Right atrium auricular region (tissue), 2 donors: ENCODE results near the gene SLC38A2. TPM values are rescaled to one million over a fixed set of nuclear protein-coding genes. Genes with fewer than 3 reads are reported as not detected.

Experiments used
- DNase-seq: peaks from one replicate; pipeline ENCODE4 v3.0.0-alpha.2; 2019; ENCODE audit warnings: low spot score
- H3K27ac ChIP-seq, 2 donors: fragments of 200-600 bp; sonication (generic); 1 replicate in 1 of 2; 2 replicates in 1 of 2; pipeline ENCODE4 v1.5.1; 2016 to 2019
- H3K27me3 ChIP-seq, 2 donors: fragments of 200-600 bp; sonication (generic); one replicate each; pipeline versions ENCODE4 v1.5.1 to v1.6.0; 2017 to 2019
- H3K36me3 ChIP-seq: fragments of 200-600 bp; sonication (generic); one replicate; pipeline ENCODE4 v1.5.1; 2016
- H3K4me1 ChIP-seq, 2 donors: fragments of 200-600 bp; sonication (generic); one replicate each; pipeline versions ENCODE4 v1.5.1 to v1.6.0; 2017 to 2019
- H3K4me3 ChIP-seq, 2 donors: fragments of 200-600 bp; sonication (generic); 1 replicate in 1 of 2; 2 replicates in 1 of 2; pipeline ENCODE4 v1.5.1; 2017 to 2019; ENCODE audit warnings: mild to moderate bottlenecking in 1 of 2, moderate library complexity in 1 of 2
- H3K9me3 ChIP-seq, 2 donors: fragments of 200-600 bp; sonication (generic); one replicate each; pipeline ENCODE4 v1.5.1; 2019
- total RNA-seq, 2 donors: library from RNA; depleted of rRNA; stranded (reverse); fragments of >200 nt; gene quantifications; one replicate each; pipeline ENCODE4 v1.1.0, GENCODE V29; 2016
- TF ChIP-seq, protein P1 (sequence below), 2 donors: fragments of 200-600 bp; sonication (generic); IDR thresholded peaks; one replicate each; pipeline ENCODE4 v1.5.1; 2019; ENCODE audit warnings: antibody characterized with exemption in 2 of 2

The SLC38A2 gene
- total RNA-seq, 2 donors from 2014 or later = 192 to 204 TPM

GRCh38 chr12:46362895-46363581 is 9.5 kb downstream of the SLC38A2 start:
- no peak overlapping the region for H3K4me3 ChIP-seq

GRCh38 chr12:46361667-46362034 is 10.9 kb downstream of the SLC38A2 start:
- Histone ChIP-seq H3K4me1 (peaks cover 0 to 58% of the 10 kb centered on the region in 2 donors), H3K27ac (no peak overlapping the region), H3K9me3 (no peaks in the 10 kb centered on the region), H3K27me3 (no peaks in the 10 kb centered on the region), H3K36me3 (peaks cover 85% of the 10 kb centered on the region), H3K4me3 (no peak overlapping the region)
- DNase-seq = no peak
- TF ChIP-seq, protein P1, sequence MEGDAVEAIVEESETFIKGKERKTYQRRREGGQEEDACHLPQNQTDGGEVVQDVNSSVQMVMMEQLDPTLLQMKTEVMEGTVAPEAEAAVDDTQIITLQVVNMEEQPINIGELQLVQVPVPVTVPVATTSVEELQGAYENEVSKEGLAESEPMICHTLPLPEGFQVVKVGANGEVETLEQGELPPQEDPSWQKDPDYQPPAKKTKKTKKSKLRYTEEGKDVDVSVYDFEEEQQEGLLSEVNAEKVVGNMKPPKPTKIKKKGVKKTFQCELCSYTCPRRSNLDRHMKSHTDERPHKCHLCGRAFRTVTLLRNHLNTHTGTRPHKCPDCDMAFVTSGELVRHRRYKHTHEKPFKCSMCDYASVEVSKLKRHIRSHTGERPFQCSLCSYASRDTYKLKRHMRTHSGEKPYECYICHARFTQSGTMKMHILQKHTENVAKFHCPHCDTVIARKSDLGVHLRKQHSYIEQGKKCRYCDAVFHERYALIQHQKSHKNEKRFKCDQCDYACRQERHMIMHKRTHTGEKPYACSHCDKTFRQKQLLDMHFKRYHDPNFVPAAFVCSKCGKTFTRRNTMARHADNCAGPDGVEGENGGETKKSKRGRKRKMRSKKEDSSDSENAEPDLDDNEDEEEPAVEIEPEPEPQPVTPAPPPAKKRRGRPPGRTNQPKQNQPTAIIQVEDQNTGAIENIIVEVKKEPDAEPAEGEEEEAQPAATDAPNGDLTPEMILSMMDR (IDR thresholded peaks at IDR 0.05) = no peak

More at GRCh38 chr12:46362895-46363581, 9.5 kb downstream of the SLC38A2 start:
- peak overlapping the region in 1 of 2 donors; percentile 18 for H3K27ac ChIP-seq
- H3K27me3 ChIP-seq = no peaks in the 10 kb centered on the region
- DNase-seq = no peak
- H3K36me3 ChIP-seq = peaks cover 99% of the 10 kb centered on the region
- TF ChIP-seq, protein P1 (IDR thresholded peaks at IDR 0.05) = no peak
- H3K9me3 ChIP-seq = no peaks in the 10 kb centered on the region
- H3K4me1 ChIP-seq = peaks cover 0 to 72% of the 10 kb centered on the region in 2 donors

GRCh38 chr12:46360908-46361666 is 11.5 kb downstream of the SLC38A2 start:
- no peak for DNase-seq
- Histone ChIP-seq H3K27me3 (no peaks in the 10 kb centered on the region), H3K27ac (no peak overlapping the region), H3K4me3 (no peak overlapping the region), H3K36me3 (peaks cover 79% of the 10 kb centered on the region), H3K9me3 (no peaks in the 10 kb centered on the region), H3K4me1 (peaks cover 0 to 52% of the 10 kb centered on the region in 2 donors)
- TF ChIP-seq, protein P1 (IDR thresholded peaks at IDR 0.05) = no peak

GRCh38 chr12:46360370-46360769 is 12.2 kb downstream of the SLC38A2 start:
- Histone ChIP-seq H3K27me3 (no peaks in the 10 kb centered on the region), H3K4me1 (peaks cover 0 to 45% of the 10 kb centered on the region in 2 donors), H3K27ac (no peak overlapping the region)

GRCh38 chr12:46359667-46360280 is 12.8 kb downstream of the SLC38A2 start:
- H3K27ac ChIP-seq = no peak overlapping the region
- DNase-seq = no peak

More at GRCh38 chr12:46360370-46360769, 12.2 kb downstream of the SLC38A2 start:
- H3K9me3 ChIP-seq = no peaks in the 10 kb centered on the region
- no peak overlapping the region for H3K4me3 ChIP-seq
- peaks cover 72% of the 10 kb centered on the region for H3K36me3 ChIP-seq
- no peak for DNase-seq
- TF ChIP-seq, protein P1 (IDR thresholded peaks at IDR 0.05) = no peak

More at GRCh38 chr12:46359667-46360280, 12.8 kb downstream of the SLC38A2 start:
- no peaks in the 10 kb centered on the region for H3K9me3 ChIP-seq
- H3K4me3 ChIP-seq = no peak overlapping the region
- H3K27me3 ChIP-seq = no peaks in the 10 kb centered on the region
- H3K4me1 ChIP-seq = peaks cover 0 to 39% of the 10 kb centered on the region in 2 donors
- H3K36me3 ChIP-seq = peaks cover 66% of the 10 kb centered on the region
- TF ChIP-seq, protein P1 (IDR thresholded peaks at IDR 0.05) = no peak
